ENCODE measurements around the gene C11orf21.

C11orf21 gene

GRCh38 chr11:2318123-2318522, 16.4 kb upstream of the C11orf21 start:
- H3K9me3 ChIP-seq (ENCODE audit: control insufficient read depth, low read length): no peaks in the 10 kb centered on the region
- H3K4me1 ChIP-seq: no peaks in the 10 kb centered on the region
- no peaks in the 10 kb centered on the region for H3K79me2 ChIP-seq
- no peaks in the 10 kb centered on the region for H3K36me3 ChIP-seq (ENCODE audit: control insufficient read depth, insufficient read depth, low read length)
- no peak for TF ChIP-seq CTCF (IDR thresholded peaks at IDR 0.05)
- H3K9ac ChIP-seq: no peak overlapping the region
- no peak overlapping the region for H2AFZ ChIP-seq
- no peak overlapping the region for H3K4me3 ChIP-seq (ENCODE audit: low read depth, low read length)
- H3K4me2 ChIP-seq (ENCODE audit: low read length): no peak overlapping the region
- H3K27ac ChIP-seq: no peak overlapping the region
- H3K27me3 ChIP-seq (ENCODE audit: control insufficient read depth, insufficient read depth, low read length): no peaks in the 10 kb centered on the region

GRCh38 chr11:2317354-2318050, 15.8 kb upstream of the C11orf21 start:
- TF ChIP-seq CTCF (IDR thresholded peaks at IDR 0.05): no peak
- H3K27me3 ChIP-seq (ENCODE audit: control insufficient read depth, insufficient read depth, low read length): no peaks in the 10 kb centered on the region
- no peaks in the 10 kb centered on the region for H3K79me2 ChIP-seq
- H3K36me3 ChIP-seq (ENCODE audit: control insufficient read depth, insufficient read depth, low read length): no peaks in the 10 kb centered on the region
- H2AFZ ChIP-seq: no peak overlapping the region
- no peak overlapping the region for H3K9ac ChIP-seq
- H3K27ac ChIP-seq: no peak overlapping the region
- no peak overlapping the region for H3K4me3 ChIP-seq (ENCODE audit: low read depth, low read length)
- no peaks in the 10 kb centered on the region for H3K9me3 ChIP-seq (ENCODE audit: control insufficient read depth, low read length)
- no peaks in the 10 kb centered on the region for H3K4me1 ChIP-seq
- no peak overlapping the region for H3K4me2 ChIP-seq (ENCODE audit: low read length)

GRCh38 chr11:2316963-2317244, 15.2 kb upstream of the C11orf21 start:
- no peaks in the 10 kb centered on the region for H3K79me2 ChIP-seq
- H2AFZ ChIP-seq: no peak overlapping the region
- no peak overlapping the region for H3K27ac ChIP-seq
- H3K4me1 ChIP-seq: no peaks in the 10 kb centered on the region
- H3K9ac ChIP-seq: no peak overlapping the region
- H3K4me3 ChIP-seq (ENCODE audit: low read depth, low read length): no peak overlapping the region
- H3K4me2 ChIP-seq (ENCODE audit: low read length): no peak overlapping the region
- TF ChIP-seq CTCF (IDR thresholded peaks at IDR 0.05): no peak
- no peaks in the 10 kb centered on the region for H3K36me3 ChIP-seq (ENCODE audit: control insufficient read depth, insufficient read depth, low read length)
- H3K27me3 ChIP-seq (ENCODE audit: control insufficient read depth, insufficient read depth, low read length): no peaks in the 10 kb centered on the region
- no peaks in the 10 kb centered on the region for H3K9me3 ChIP-seq (ENCODE audit: control insufficient read depth, low read length)

- H3K9me3 ChIP-seq (ENCODE audit: control insufficient read depth, low read length): no peaks in the 10 kb centered on the region
- H3K9ac ChIP-seq: no peak overlapping the region
- no peaks in the 10 kb centered on the region for H3K36me3 ChIP-seq (ENCODE audit: control insufficient read depth, insufficient read depth, low read length)
- no peaks in the 10 kb centered on the region for H3K79me2 ChIP-seq
- no peaks in the 10 kb centered on the region for H3K27me3 ChIP-seq (ENCODE audit: control insufficient read depth, insufficient read depth, low read length)
- H3K4me2 ChIP-seq (ENCODE audit: low read length): no peak overlapping the region
- no peak overlapping the region for H3K27ac ChIP-seq
- no peak for TF ChIP-seq CTCF (IDR thresholded peaks at IDR 0.05)
- H3K4me3 ChIP-seq (ENCODE audit: low read depth, low read length): no peak overlapping the region
- H3K4me1 ChIP-seq: no peaks in the 10 kb centered on the region
- H2AFZ ChIP-seq: no peak overlapping the region
Observed at GRCh38 chr11:2316169-2316962, 14.6 kb upstream of the C11orf21 start.
